GM12891 (cell line): ENCODE results near the gene CLCN7.

Experiments
- PAX5 ChIP-seq: IDR thresholded peaks from 2 replicates; pipeline ENCODE4 v1.6.1; 2011; ENCODE audit warnings: low read length, moderate library complexity, mild to moderate bottlenecking; ENCODE audit not compliant: insufficient read depth, severe bottlenecking
- POLR2A ChIP-seq: IDR thresholded peaks from 2 replicates; pipeline ENCODE4 v1.6.1; 2011; ENCODE audit warnings: low read depth, low read length, control low read depth
- POLR2AphosphoS5 ChIP-seq: IDR thresholded peaks from 2 replicates; pipeline ENCODE4 v1.6.1; 2011; ENCODE audit warnings: low read depth, low read length, control low read depth
- POU2F2 ChIP-seq: IDR thresholded peaks from 2 replicates; pipeline ENCODE4 v1.6.1; 2011; ENCODE audit warnings: low read depth, mild to moderate bottlenecking, control low read depth, low read length, moderate library complexity
- SPI1 ChIP-seq: IDR thresholded peaks from 2 replicates; pipeline ENCODE4 v1.6.1; 2011; ENCODE audit warnings: low read depth, low read length, control low read depth
- TAF1 ChIP-seq: IDR thresholded peaks from 2 replicates; pipeline ENCODE4 v1.6.1; 2011; ENCODE audit warnings: low read depth, low read length, control low read depth

DNA sequence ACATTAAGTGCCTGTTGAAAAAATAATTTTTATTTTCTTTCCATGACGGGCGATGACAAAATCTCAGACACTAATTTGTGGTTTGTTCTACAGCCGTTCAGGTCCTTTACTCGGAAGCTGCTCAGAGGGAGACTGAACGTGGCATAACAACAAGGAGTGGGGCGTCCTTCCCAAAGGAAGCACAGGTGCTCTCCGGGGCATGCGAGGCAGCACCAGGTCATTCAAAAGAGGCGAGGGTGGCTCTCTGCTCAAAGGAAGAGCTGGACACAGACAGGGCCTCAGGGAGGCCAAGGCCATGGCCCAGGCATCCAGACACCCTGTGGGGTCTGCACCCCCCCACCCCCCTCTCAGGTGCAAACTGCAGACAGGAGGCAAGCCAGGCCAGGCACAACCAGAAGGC, 76.5 kb downstream of the CLCN7 start:
- no peak for TF ChIP-seq POLR2A
- TF ChIP-seq SPI1 = no peak
- no peak for TF ChIP-seq POLR2AphosphoS5
- TF ChIP-seq PAX5 = no peak
- TF ChIP-seq TAF1 = no peak
- TF ChIP-seq POU2F2 = no peak
